Activated CD4-positive, alpha-beta T cell treated with anti-CD3 and anti-CD28 coated beads, Interleukin-2, amount 10 ng/mL, durations not matched to agents 24 days and 14 days (primary cell): ENCODE measurements around the gene RNGTT. TPM values are rescaled to one million over a fixed set of nuclear protein-coding genes. Genes with fewer than 3 reads are reported as not detected.
"Not testable (repeated sequence)": the region's sequence is repeated elsewhere in the genome, so short reads cannot be mapped to it uniquely, and the experiment has no call there.

Experiments used
- DNase-seq: peaks from one replicate; pipeline ENCODE4 v3.0.0; 2022
- H3K27ac Mint-ChIP-seq: one replicate; pipeline ENCODE4 v1.8.0; 2022; ENCODE audit warnings: mild to moderate bottlenecking, mixed read lengths
- H3K27me3 Mint-ChIP-seq: one replicate; pipeline ENCODE4 v1.8.0; 2022; ENCODE audit warnings: mixed read lengths
- H3K36me3 Mint-ChIP-seq: one replicate; pipeline ENCODE4 v1.8.0; 2022; ENCODE audit warnings: low read depth, mild to moderate bottlenecking, mixed read lengths
- H3K4me1 Mint-ChIP-seq: one replicate; pipeline ENCODE4 v1.8.0; 2021; ENCODE audit warnings: mixed read lengths
- H3K4me3 Mint-ChIP-seq: one replicate; pipeline ENCODE4 v1.8.0; 2022; ENCODE audit warnings: mild to moderate bottlenecking, moderate library complexity, mixed read lengths
- H3K9me3 Mint-ChIP-seq: one replicate; pipeline ENCODE4 v1.8.0; 2021; ENCODE audit warnings: mixed read lengths
- intact Hi-C: fragments of 100-400 bp; cut with micrococcal nuclease; formaldehyde crosslinking; loops from one replicate; pipeline ENCODE4 v1.15.1; 2023
- total RNA-seq: library from RNA; stranded (reverse); gene quantifications from 2 replicates; pipeline ENCODE4 v1.2.3, GENCODE V29; 2022

RNGTT gene
- total RNA-seq, 1 donor from 2014 or later, result 25.9 TPM

DNA sequence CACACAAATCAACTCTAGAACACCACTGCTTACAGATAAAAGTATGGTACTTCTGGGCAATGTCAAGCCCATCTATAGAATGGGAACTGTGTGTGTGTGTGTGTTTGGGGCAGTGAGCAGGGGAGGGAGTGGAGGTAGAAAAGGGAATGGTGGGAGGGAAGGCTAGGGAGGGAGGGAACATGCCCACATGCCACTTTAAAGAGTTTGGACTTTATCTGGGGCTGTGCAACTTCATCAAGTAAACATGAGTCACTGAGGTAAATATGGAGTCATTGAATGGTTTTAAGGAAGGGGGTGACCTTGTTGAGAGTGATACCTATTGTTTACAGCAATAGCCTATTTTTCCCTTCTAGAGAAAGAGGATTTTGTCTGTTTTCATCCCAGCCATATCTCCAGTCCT, 22.5 kb upstream of the RNGTT start:
- intact Hi-C loops, result no loop called here
- Mint-ChIP-seq H3K4me3 (no peak overlapping the region), H3K27ac (no peak overlapping the region)

DNA sequence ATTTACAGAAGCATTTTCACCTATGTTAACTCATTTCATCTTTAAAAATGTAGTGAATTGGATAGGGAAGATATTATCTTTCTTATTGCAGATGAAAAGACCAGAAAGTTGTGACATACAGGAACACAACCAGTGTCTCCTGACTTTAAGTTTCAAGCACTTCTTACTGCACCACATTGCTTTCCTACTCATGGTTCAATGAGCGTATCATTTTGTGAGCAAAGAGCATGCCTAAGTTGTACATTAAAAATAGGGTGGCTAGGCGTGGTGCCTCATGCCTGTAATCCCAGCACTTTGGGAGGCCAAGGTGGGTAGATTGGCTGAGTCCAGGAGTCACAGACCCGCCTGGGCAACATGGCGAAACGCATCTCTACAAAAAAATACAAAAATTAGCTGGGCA, 21.2 kb upstream of the RNGTT start:
- Mint-ChIP-seq H3K9me3 (no peaks in the 10 kb centered on the region), H3K36me3 (no peaks in the 10 kb centered on the region), H3K27me3 (peaks cover 10% of the 10 kb centered on the region), H3K4me1 (no peaks in the 10 kb centered on the region), H3K4me3 (no peak overlapping the region), H3K27ac (no peak overlapping the region)
- intact Hi-C loops, result loop anchor here (5.0 kb wide), 2 partner anchors 388 to 628 kb away; no protein-coding TSS in a partner anchor
- no peak for DNase-seq

More for the DNA sequence above, 22.5 kb upstream of the RNGTT start:
- no peaks in the 10 kb centered on the region for H3K9me3 Mint-ChIP-seq
- H3K36me3 Mint-ChIP-seq, result no peaks in the 10 kb centered on the region
- no peaks in the 10 kb centered on the region for H3K4me1 Mint-ChIP-seq
- peaks cover 4% of the 10 kb centered on the region for H3K27me3 Mint-ChIP-seq
- DNase-seq, result no peak

DNA sequence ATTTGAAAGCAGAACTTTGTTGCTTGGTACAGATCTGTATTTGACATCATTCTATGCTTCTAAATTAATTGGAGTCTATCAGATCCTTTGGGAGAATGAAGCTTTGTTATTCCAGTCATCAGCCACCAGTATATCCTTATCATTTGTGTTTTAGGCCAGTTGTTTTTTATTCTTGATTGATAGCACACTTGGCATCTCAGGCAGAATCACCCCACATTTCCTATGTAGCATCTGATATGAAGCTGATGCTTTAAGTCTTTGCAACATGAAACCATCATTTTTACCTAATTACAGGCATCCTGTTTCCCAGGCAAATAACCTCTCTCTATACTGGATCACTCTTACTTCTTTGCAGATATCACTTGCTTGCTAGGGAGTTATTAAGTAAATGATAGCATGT, 20.7 kb upstream of the RNGTT start:
- Mint-ChIP-seq H3K9me3 (no peaks in the 10 kb centered on the region), H3K36me3 (no peaks in the 10 kb centered on the region), H3K4me3 (no peak overlapping the region), H3K27me3 (peaks cover 12% of the 10 kb centered on the region), H3K4me1 (no peaks in the 10 kb centered on the region), H3K27ac (no peak overlapping the region)
- intact Hi-C loops, result loop anchor here (5.0 kb wide), 2 partner anchors 388 to 628 kb away; no protein-coding TSS in a partner anchor
- DNase-seq, result no peak

DNA sequence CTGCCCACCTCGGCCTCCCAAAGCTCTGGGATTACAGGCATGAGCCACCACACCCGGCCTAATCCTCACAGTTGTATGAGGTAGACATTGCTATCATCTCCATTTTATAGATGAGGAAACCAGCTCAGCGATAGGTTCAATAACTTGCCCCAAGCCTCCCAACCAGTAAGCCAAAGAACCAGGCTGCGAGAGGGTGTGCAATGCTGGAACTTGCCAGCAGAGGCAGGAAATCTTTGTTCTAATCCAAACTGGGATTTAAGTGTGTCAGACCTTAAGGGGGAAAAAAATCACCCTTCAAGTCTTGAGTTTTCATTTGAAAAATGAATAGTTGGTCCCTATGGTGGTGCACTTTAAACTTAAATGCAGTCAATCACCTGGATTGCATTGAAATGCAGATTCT, 20.1 kb upstream of the RNGTT start:
- Mint-ChIP-seq H3K27ac (no peak overlapping the region), H3K27me3 (peaks cover 12% of the 10 kb centered on the region), H3K4me1 (no peaks in the 10 kb centered on the region), H3K4me3 (no peak overlapping the region), H3K9me3 (no peaks in the 10 kb centered on the region), H3K36me3 (no peaks in the 10 kb centered on the region)
- DNase-seq, result peak; percentile 67
- intact Hi-C loops, result loop anchor here (2.0 to 5.0 kb wide), 4 partner anchors 97 to 629 kb away; partner anchors contain the start of gene PNRC1

DNA sequence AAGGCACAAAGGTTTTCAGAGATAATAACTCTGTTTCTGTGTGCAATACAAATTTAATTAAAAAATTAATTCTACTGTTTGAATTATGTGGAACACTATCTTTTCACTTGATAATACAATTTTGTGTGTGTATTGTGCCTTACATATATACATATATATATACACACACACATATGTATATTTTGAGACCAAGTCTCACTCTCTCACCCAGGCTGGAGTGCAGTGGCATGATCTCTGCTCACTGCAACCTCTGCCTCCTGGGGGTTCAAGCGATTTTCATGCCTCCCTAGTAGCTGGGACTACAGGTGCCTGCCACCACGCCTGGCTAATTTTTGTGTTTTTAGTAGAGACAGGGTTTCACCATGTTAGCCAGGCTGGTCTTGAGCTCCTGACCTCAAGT, 19.7 kb upstream of the RNGTT start:
- DNase-seq, H3K27ac Mint-ChIP-seq, H3K9me3 Mint-ChIP-seq, H3K36me3 Mint-ChIP-seq, H3K4me3 Mint-ChIP-seq, H3K4me1 Mint-ChIP-seq: not testable (repeated sequence)
- peaks cover 12% of the 10 kb centered on the region for H3K27me3 Mint-ChIP-seq
- intact Hi-C loops, result loop anchor here (2.0 to 5.0 kb wide), 4 partner anchors 98 to 629 kb away; partner anchors contain the start of gene PNRC1

DNA sequence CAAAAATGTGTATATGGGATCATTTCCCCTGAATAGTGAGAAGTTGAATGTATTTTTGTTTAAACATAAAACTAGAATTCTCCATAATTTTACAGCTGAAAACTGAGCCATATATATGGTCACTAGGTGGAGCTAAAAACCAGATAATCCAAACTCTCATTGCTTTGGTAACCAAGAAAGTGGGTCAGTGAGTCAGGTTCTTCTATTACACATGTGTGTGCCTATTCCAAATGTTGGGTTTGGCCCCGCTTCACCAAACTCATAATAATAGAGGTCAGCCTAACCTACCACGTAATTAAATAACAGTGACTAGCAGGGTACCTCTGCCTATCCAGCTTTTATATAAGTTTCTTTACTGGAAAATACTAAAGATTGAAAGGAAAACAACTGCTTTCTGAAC, 19.3 kb upstream of the RNGTT start:
- intact Hi-C loops, result loop anchor here (1.0 to 5.0 kb wide), 5 partner anchors 98 to 630 kb away; partner anchors contain the start of genes PM20D2 and PNRC1
- H3K27me3 Mint-ChIP-seq, result peaks cover 12% of the 10 kb centered on the region
- no peaks in the 10 kb centered on the region for H3K9me3 Mint-ChIP-seq
- H3K36me3 Mint-ChIP-seq, result no peaks in the 10 kb centered on the region
- peak; percentile 71 for DNase-seq
- H3K4me1 Mint-ChIP-seq, result no peaks in the 10 kb centered on the region
- no peak overlapping the region for H3K27ac Mint-ChIP-seq
- H3K4me3 Mint-ChIP-seq, result no peak overlapping the region

DNA sequence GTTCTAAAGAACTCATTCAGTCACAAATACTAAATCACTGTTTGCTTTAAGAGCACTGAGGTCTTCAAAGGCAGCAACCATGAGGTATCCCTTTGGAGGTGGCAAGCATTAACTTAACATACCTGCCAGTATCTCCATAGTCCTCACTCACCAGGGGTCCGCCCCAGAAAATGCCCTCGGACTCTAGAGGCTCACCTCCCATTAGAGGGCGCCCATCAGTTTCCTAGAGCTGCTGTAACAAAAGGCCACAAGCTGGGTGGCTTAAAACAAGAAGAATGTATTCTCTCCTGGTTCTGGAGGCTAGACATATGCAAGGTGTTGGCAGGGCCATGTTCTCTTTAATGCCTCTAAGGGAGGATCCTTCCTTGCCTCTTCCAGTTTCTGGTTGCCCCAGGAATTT, 12.0 kb upstream of the RNGTT start:
- intact Hi-C loops, result no loop called here
- Mint-ChIP-seq H3K27ac (no peak overlapping the region), H3K36me3 (no peaks in the 10 kb centered on the region), H3K27me3 (peaks cover 7% of the 10 kb centered on the region), H3K9me3 (no peaks in the 10 kb centered on the region), H3K4me3 (no peak overlapping the region), H3K4me1 (no peaks in the 10 kb centered on the region)
- DNase-seq, result peak; percentile 51

DNA sequence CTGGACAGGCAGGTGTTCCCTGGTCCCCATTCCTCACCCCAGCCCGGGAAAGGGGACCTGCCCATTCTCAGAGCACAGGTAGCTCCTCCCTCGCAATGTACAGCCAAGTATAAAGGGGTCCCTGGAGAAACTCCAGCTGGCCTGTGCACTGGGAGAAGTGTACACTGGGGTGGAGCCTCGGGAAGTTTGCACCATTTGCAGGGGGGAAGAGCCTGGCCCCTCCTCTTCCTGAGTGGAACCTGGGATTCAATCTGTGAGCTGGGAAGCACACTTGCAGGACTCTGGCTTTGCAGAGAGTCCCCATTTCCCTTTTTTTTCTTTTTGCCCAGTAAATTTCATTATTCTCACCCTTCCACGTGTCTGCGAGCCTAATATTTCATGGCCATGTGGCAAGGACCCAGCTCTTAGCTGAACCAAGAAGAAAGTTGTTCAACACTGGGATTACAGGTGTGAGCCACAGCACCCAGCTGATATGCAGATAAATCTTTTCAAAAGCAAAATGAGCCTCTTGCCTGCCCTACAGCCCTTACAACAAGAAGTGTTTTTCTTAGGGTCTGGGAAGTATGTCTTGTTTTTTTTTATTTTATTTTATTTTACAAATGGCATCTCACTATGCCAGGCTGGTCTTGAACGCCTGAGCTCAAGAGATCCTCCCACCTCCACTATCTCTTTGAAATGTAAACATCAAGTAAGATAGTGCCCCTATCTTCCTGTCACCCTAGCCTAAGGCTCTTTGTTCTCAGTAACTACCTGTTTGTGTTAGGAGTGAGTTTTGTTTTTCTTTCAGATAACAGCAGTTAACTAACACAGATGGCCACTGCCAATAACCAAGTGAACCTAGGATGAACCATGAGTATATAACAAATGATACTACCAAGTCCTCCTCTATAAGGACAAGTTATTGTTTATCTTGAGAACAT, 9.3 kb upstream of the RNGTT start:
- no peaks in the 10 kb centered on the region for H3K36me3 Mint-ChIP-seq
- H3K4me1 Mint-ChIP-seq, result no peaks in the 10 kb centered on the region
- H3K27ac Mint-ChIP-seq, result no peak overlapping the region
- no peak overlapping the region for H3K4me3 Mint-ChIP-seq
- intact Hi-C loops, result no loop called here
- no peak for DNase-seq
- H3K9me3 Mint-ChIP-seq, result no peaks in the 10 kb centered on the region
- H3K27me3 Mint-ChIP-seq, result peaks cover 3% of the 10 kb centered on the region

DNA sequence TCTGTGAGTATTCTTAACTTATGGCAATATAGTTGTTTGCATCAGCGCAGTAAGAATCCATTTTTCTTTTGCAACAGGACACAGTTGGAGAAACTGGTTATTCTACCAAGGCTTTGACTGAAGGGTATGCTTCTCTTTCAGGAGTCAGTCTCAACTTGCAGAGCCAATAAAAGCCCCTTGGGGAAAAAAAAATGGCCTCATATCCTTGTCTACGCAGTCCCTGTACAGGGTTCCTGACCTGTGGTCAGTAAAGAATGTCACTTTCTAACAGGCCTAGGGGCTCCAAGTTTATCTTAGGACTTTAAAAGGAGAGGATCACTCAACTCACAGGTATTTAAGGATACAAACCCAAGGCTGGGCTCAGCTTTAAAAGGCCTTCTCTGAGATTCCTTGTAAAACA, 6.9 kb upstream of the RNGTT start:
- Mint-ChIP-seq H3K27ac (no peak overlapping the region), H3K4me1 (no peaks in the 10 kb centered on the region), H3K36me3 (no peaks in the 10 kb centered on the region), H3K4me3 (no peak overlapping the region), H3K9me3 (no peaks in the 10 kb centered on the region), H3K27me3 (peaks cover 7% of the 10 kb centered on the region)
- intact Hi-C loops, result no loop called here
- DNase-seq, result no peak

DNA sequence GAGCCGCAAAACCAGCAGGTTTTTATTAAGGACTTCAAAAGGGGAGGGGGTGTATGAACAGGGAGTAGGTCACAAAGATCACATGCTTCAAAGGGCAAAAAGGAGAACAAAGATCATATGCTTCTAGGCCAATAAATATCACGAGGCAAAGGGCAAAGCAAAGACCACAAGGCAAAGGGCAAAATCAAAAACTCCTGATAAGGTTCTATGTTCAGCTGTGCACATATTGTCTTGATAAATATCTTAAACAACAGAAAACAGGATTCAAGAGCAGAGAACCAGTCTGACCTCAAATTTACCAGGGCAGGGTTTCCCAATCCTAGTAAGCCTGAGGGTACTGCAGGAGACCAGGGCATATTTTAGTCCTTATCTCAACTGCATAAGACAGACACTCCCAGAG, 5.8 kb upstream of the RNGTT start:
- not testable (repeated sequence) for H3K9me3 Mint-ChIP-seq, H3K27ac Mint-ChIP-seq, H3K36me3 Mint-ChIP-seq, H3K27me3 Mint-ChIP-seq, DNase-seq, H3K4me1 Mint-ChIP-seq, H3K4me3 Mint-ChIP-seq
- intact Hi-C loops, result loop anchor here (10.0 kb wide), 1 partner anchor 1644 kb away; the partner anchor contains the start of genes GJB7 and SMIM8

DNA sequence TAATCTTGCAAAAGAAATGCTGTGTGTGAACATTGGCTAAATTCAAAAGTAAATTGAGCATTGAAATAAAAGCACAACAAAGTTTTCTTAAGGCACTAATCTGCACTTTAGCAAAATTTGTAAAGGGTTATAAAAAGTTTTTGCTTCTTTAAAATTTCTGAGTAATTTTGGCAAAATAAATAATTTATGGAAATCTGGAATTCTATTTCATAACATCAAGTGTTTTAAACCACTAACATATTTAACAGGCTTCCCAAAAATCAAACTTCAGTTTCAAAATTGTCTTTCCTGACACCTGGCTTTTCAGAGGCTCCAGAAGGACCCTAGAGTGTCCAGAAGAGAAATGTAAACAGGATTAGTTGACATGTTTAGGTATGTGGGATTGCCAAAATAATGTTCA, 4.5 kb upstream of the RNGTT start:
- peaks cover 7% of the 10 kb centered on the region for H3K27me3 Mint-ChIP-seq
- no peak for DNase-seq
- no peaks in the 10 kb centered on the region for H3K9me3 Mint-ChIP-seq
- H3K4me1 Mint-ChIP-seq, result peaks cover 11% of the 10 kb centered on the region
- no peak overlapping the region for H3K4me3 Mint-ChIP-seq
- H3K27ac Mint-ChIP-seq, result no peak overlapping the region
- H3K36me3 Mint-ChIP-seq, result no peaks in the 10 kb centered on the region
- intact Hi-C loops, result loop anchor here (10.0 kb wide), 1 partner anchor 1643 kb away; the partner anchor contains the start of genes GJB7 and SMIM8

DNA sequence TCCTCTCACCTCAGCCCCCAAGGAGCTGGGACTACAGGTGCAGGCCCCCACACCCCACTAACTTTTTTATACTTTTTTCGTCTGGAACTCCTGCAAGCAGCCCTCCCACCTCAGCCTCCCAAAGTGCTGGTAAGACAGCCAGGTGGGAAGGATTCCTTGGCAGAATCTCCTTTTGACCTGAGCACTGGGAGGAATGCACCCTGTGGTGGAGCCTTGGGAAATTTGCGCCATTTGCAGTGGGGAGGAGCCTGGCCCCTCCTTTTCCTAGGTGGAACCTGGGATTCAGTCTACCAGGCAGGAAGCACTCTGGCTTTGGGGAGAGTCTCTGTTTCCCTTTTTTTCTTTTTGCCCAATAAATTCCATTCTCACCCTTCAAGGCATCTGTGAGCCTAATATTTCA, 2.3 kb upstream of the RNGTT start:
- Mint-ChIP-seq H3K9me3 (no peaks in the 10 kb centered on the region), H3K4me1 (peaks cover 17% of the 10 kb centered on the region), H3K27ac (no peak overlapping the region), H3K36me3 (no peaks in the 10 kb centered on the region), H3K4me3 (no peak overlapping the region), H3K27me3 (peaks cover 7% of the 10 kb centered on the region)
- intact Hi-C loops, result loop anchor here (10.0 kb wide), 1 partner anchor 1641 kb away; the partner anchor contains the start of genes GJB7 and SMIM8
- no peak for DNase-seq

DNA sequence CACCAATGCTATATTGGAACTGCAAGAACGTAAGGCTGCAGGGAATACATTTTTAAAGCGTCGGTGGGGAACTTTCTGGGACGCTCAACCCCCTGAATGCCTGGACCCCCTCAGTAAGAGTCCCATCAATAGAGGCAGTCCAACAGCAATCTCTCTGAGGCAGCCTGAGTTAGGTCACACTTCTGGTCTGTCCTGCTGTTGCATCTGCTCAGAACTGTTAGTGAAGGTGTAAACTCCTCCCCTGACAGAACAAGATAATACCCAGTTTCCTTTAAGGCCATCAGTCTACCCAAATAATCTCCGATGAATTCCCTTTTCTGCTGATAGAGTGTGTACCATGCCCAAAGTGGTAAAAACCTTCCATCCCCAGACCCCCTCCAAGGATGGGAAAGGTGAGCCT, 1.1 kb upstream of the RNGTT start:
- H3K27ac Mint-ChIP-seq, result no peak overlapping the region
- H3K36me3 Mint-ChIP-seq, result peaks cover 5% of the 10 kb centered on the region
- peaks cover 7% of the 10 kb centered on the region for H3K27me3 Mint-ChIP-seq
- intact Hi-C loops, result loop anchor here (5.0 to 10.0 kb wide), 3 partner anchors 1372 to 1807 kb away; partner anchors contain the start of genes GJB7, ORC3, SMIM8 and ZNF292
- peaks cover 22% of the 10 kb centered on the region for H3K4me1 Mint-ChIP-seq
- H3K4me3 Mint-ChIP-seq, result peak overlapping the region; percentile 98
- no peaks in the 10 kb centered on the region for H3K9me3 Mint-ChIP-seq
- no peak for DNase-seq

DNA sequence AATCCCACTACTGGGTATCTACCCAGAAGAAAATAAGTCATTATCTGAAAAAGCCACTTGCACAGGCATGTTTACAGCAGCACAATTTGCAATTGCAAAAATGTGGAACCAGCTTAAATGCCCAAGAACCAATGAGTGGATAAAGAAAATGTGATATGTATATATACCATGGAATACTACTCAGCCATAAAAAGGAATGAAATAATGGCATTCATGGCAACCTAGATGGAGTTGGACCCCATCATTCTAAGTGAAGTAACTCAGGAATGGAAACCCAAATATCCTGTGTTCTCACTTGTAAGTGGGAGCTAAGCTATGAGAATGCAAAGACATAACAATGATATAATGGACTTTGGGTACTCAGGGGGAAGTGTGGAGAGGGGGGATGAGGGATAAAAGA, 4.6 kb downstream of the RNGTT start:
- no peak overlapping the region for H3K4me3 Mint-ChIP-seq
- peaks cover 33% of the 10 kb centered on the region for H3K4me1 Mint-ChIP-seq
- intact Hi-C loops, result no loop called here
- H3K27ac Mint-ChIP-seq, result no peak overlapping the region
- peaks cover 6% of the 10 kb centered on the region for H3K9me3 Mint-ChIP-seq
- no peaks in the 10 kb centered on the region for H3K27me3 Mint-ChIP-seq
- peaks cover 37% of the 10 kb centered on the region for H3K36me3 Mint-ChIP-seq
- DNase-seq, result no peak
